Mesenchymal stem cell (in vitro differentiated cells and primary cell): ENCODE results near the gene TRAPPC2L.

Experiments
- DNase-seq: peaks from one replicate; pipeline ENCODE4 v3.0.0-alpha.2; 2013
- H2AFZ ChIP-seq: one replicate; pipeline ENCODE4 v1.6.1; 2013; ENCODE audit warnings: low read depth, mild to moderate bottlenecking, control low read depth, inconsistent platforms, low read length, moderate library complexity
- H2AK5ac ChIP-seq: 2 replicates; pipeline ENCODE4 v1.6.1; 2013; ENCODE audit warnings: low read length, moderate library complexity, mild to moderate bottlenecking, inconsistent platforms; ENCODE audit not compliant: severe bottlenecking
- H2BK120ac ChIP-seq: one replicate; pipeline ENCODE4 v1.6.1; 2013; ENCODE audit warnings: low read depth, mild to moderate bottlenecking, inconsistent platforms, low read length, moderate library complexity
- H2BK12ac ChIP-seq, 2 experiments: one replicate each; pipeline ENCODE4 v1.6.1; 2013; ENCODE audit warnings: inconsistent platforms in 2 of 2, low read length in 2 of 2, mild to moderate bottlenecking in 2 of 2, moderate library complexity in 2 of 2, control low read depth in 1 of 2
- H2BK15ac ChIP-seq: one replicate; pipeline ENCODE4 v1.6.1; 2013; ENCODE audit warnings: mild to moderate bottlenecking, low read depth, inconsistent platforms; ENCODE audit not compliant: poor library complexity, severe bottlenecking
- H2BK5ac ChIP-seq: 2 replicates; pipeline ENCODE4 v1.6.1; 2013; ENCODE audit warnings: low read depth, mild to moderate bottlenecking, low read length, control low read depth, inconsistent platforms; ENCODE audit not compliant: poor library complexity, severe bottlenecking
- H3K14ac ChIP-seq, 2 experiments: one replicate each; pipeline ENCODE4 v1.6.1; 2013; ENCODE audit warnings: inconsistent platforms in 2 of 2, low read length in 2 of 2, control low read depth in 1 of 2, mild to moderate bottlenecking in 1 of 2, moderate library complexity in 1 of 2
- H3K18ac ChIP-seq, 2 experiments: one replicate each; pipeline ENCODE4 v1.6.1; 2013; ENCODE audit warnings: inconsistent platforms in 2 of 2, low read length in 2 of 2, control low read depth in 1 of 2, low read depth in 1 of 2, mild to moderate bottlenecking in 1 of 2
- H3K23ac ChIP-seq, 2 experiments: one replicate each; pipeline ENCODE4 v1.6.1; 2013; ENCODE audit warnings: inconsistent platforms in 2 of 2, low read length in 2 of 2, mild to moderate bottlenecking in 2 of 2, moderate library complexity in 2 of 2, control low read depth in 1 of 2
- H3K27ac ChIP-seq: 2 replicates; pipeline ENCODE4 v1.5.1; 2013; ENCODE audit warnings: mild to moderate bottlenecking, moderate library complexity, low read length, control low read depth, inconsistent platforms; ENCODE audit not compliant: poor library complexity, severe bottlenecking
- H3K27me3 ChIP-seq, 2 experiments: 2 replicates each; pipeline versions ENCODE4 v1.6.1 to v1.7.0; 2013; ENCODE audit warnings: low read length in 2 of 2, mild to moderate bottlenecking in 2 of 2, moderate library complexity in 2 of 2, control low read depth in 1 of 2, inconsistent platforms in 1 of 2; ENCODE audit not compliant: control insufficient read depth in 1 of 2, insufficient read depth in 1 of 2
- H3K36me3 ChIP-seq, 2 experiments: 2 replicates each; pipeline versions ENCODE4 v1.6.1 to v1.7.0; 2013; ENCODE audit warnings: low read length in 2 of 2, control low read depth in 1 of 2, inconsistent platforms in 1 of 2, low read depth in 1 of 2, mild to moderate bottlenecking in 1 of 2; ENCODE audit not compliant: insufficient read depth in 2 of 2, control insufficient read depth in 1 of 2
- H3K4ac ChIP-seq, 2 experiments: one replicate each; pipeline ENCODE4 v1.6.1; 2013; ENCODE audit warnings: inconsistent platforms in 2 of 2, low read length in 2 of 2, mild to moderate bottlenecking in 2 of 2, moderate library complexity in 2 of 2, control low read depth in 1 of 2, low read depth in 1 of 2
- H3K4me1 ChIP-seq: 2 replicates; pipeline ENCODE4 v1.6.1; 2013; ENCODE audit warnings: low read depth, low read length, control low read depth; ENCODE audit not compliant: control insufficient read depth, insufficient read depth
- H3K4me2 ChIP-seq: 2 replicates; pipeline ENCODE4 v1.6.1; 2013; ENCODE audit warnings: low read length, mild to moderate bottlenecking, inconsistent platforms; ENCODE audit not compliant: poor library complexity, severe bottlenecking
- H3K4me3 ChIP-seq, 2 experiments: 2 replicates each; pipeline versions ENCODE4 v1.5.1 to v1.7.0; 2013; ENCODE audit warnings: low read length in 2 of 2, mild to moderate bottlenecking in 2 of 2, control low read depth in 1 of 2, low read depth in 1 of 2; ENCODE audit not compliant: insufficient read depth in 1 of 2
- H3K79me1 ChIP-seq: replicated peaks from 2 replicates; pipeline ENCODE4 v1.6.1; 2013; ENCODE audit warnings: mild to moderate bottlenecking, control low read depth, low read length, inconsistent platforms; ENCODE audit not compliant: poor library complexity, severe bottlenecking
- H3K9ac ChIP-seq: 2 replicates; pipeline ENCODE4 v1.7.0; 2013; ENCODE audit warnings: mild to moderate bottlenecking, low read length, moderate library complexity
- H3K9me3 ChIP-seq: 2 replicates; pipeline ENCODE4 v1.7.0; 2013; ENCODE audit warnings: mild to moderate bottlenecking, low read length; ENCODE audit not compliant: control insufficient read depth
- H4K8ac ChIP-seq: one replicate; pipeline ENCODE4 v1.6.1; 2013; ENCODE audit warnings: inconsistent platforms, mild to moderate bottlenecking, low read length, moderate library complexity
- H4K91ac ChIP-seq: one replicate; pipeline ENCODE4 v1.6.1; 2013; ENCODE audit warnings: mild to moderate bottlenecking, low read length, inconsistent platforms
- WGBS: methylation state at CpG from one replicate; pipeline ENCODE4 v1.1.7; 2013; ENCODE audit warnings: mixed read lengths; 5-methylcytosine and 5-hydroxymethylcytosine counted together

TRAPPC2L gene

GRCh38 chr16:88856122-88856827, 652 bp upstream of the TRAPPC2L start:
- H3K4ac ChIP-seq, result peak overlapping the region in 1 of 2 experiments; percentile 54
- no peak overlapping the region for H3K27ac ChIP-seq
- H2AK5ac ChIP-seq, result no peak overlapping the region
- no peak overlapping the region for H2BK5ac ChIP-seq
- H3K4me3 ChIP-seq, result peak overlapping the region; percentile 84 to 89
- H3K27me3 ChIP-seq, result no peaks in the 10 kb centered on the region
- H4K91ac ChIP-seq, result peak overlapping the region; percentile 71
- H3K23ac ChIP-seq, result peak overlapping the region in 1 of 2 experiments; percentile 79
- peak overlapping the region; percentile 84 for H3K9ac ChIP-seq
- peak overlapping the region; percentile 63 for H2BK15ac ChIP-seq
- peak overlapping the region in 1 of 2 experiments; percentile 96 for H3K14ac ChIP-seq
- H3K4me2 ChIP-seq, result peak overlapping the region; percentile 58
- WGBS, result 16% methylated on average over 14 of the region's 53 CpGs
- no peak overlapping the region for H4K8ac ChIP-seq
- peaks cover 50% of the 10 kb centered on the region for H3K79me1 ChIP-seq
- H3K9me3 ChIP-seq, result no peaks in the 10 kb centered on the region
- no peak overlapping the region for H2BK120ac ChIP-seq
- H3K18ac ChIP-seq, result peak overlapping the region; percentile 49 to 89
- H2BK12ac ChIP-seq, result no peak overlapping the region
- H3K36me3 ChIP-seq, result peaks cover 30 to 49% of the 10 kb centered on the region in 2 experiments
- H2AFZ ChIP-seq, result peak overlapping the region; percentile 66
- no peak for DNase-seq
- H3K4me1 ChIP-seq, result peaks cover 20% of the 10 kb centered on the region

- no peak overlapping the region for H3K23ac ChIP-seq
- H2AFZ ChIP-seq, result peak overlapping the region; percentile 33
- H4K8ac ChIP-seq, result peak overlapping the region; percentile 88
- H3K79me1 ChIP-seq, result peaks cover 46% of the 10 kb centered on the region
- H3K4ac ChIP-seq, result peak overlapping the region in 1 of 2 experiments; percentile 32
- H2AK5ac ChIP-seq, result no peak overlapping the region
- 21% methylated on average over 12 of the region's 12 CpGs for WGBS
- no peak overlapping the region for H2BK120ac ChIP-seq
- H3K4me3 ChIP-seq, result peak overlapping the region; percentile 86 to 97
- H3K36me3 ChIP-seq, result peaks cover 45 to 58% of the 10 kb centered on the region in 2 experiments
- H3K27me3 ChIP-seq, result no peaks in the 10 kb centered on the region
- H4K91ac ChIP-seq, result no peak overlapping the region
- peak overlapping the region; percentile 93 for H3K9ac ChIP-seq
- H3K18ac ChIP-seq, result peak overlapping the region in 1 of 2 experiments; percentile 79
- H3K14ac ChIP-seq, result no peak overlapping the region
- peak; percentile 84 for DNase-seq
- peak overlapping the region; percentile 74 for H3K27ac ChIP-seq
- H3K9me3 ChIP-seq, result no peaks in the 10 kb centered on the region
- peak overlapping the region; percentile 89 for H3K4me2 ChIP-seq
- no peak overlapping the region for H2BK5ac ChIP-seq
- H2BK15ac ChIP-seq, result no peak overlapping the region
- H3K4me1 ChIP-seq, result peaks cover 20% of the 10 kb centered on the region
- H2BK12ac ChIP-seq, result no peak overlapping the region
These were observed 907 bp downstream of the TRAPPC2L start for GRCh38 chr16:88857728-88858339.

- no peak overlapping the region for H3K4me2 ChIP-seq
- H2BK5ac ChIP-seq, result no peak overlapping the region
- peaks cover 17% of the 10 kb centered on the region for H3K4me1 ChIP-seq
- no peak overlapping the region for H2BK15ac ChIP-seq
- H3K23ac ChIP-seq, result no peak overlapping the region
- no peaks in the 10 kb centered on the region for H3K9me3 ChIP-seq
- no peak overlapping the region for H2BK120ac ChIP-seq
- peaks cover 33% of the 10 kb centered on the region for H3K79me1 ChIP-seq
- WGBS, result 96% methylated on average over 20 of the region's 20 CpGs
- no peak overlapping the region for H4K8ac ChIP-seq
- no peak overlapping the region for H3K4me3 ChIP-seq
- no peak overlapping the region for H3K4ac ChIP-seq
- no peak overlapping the region for H2BK12ac ChIP-seq
- no peak overlapping the region for H3K27ac ChIP-seq
- H3K27me3 ChIP-seq, result no peaks in the 10 kb centered on the region
- no peak overlapping the region for H2AK5ac ChIP-seq
- no peak overlapping the region for H3K14ac ChIP-seq
- no peak overlapping the region for H3K18ac ChIP-seq
- H3K9ac ChIP-seq, result no peak overlapping the region
- no peak overlapping the region for H2AFZ ChIP-seq
- H3K36me3 ChIP-seq, result peaks cover 48 to 51% of the 10 kb centered on the region in 2 experiments
- no peak overlapping the region for H4K91ac ChIP-seq
- DNase-seq, result no peak
These were observed 2.6 kb downstream of the TRAPPC2L start for GRCh38 chr16:88859381-88860091.

- Histone ChIP-seq H3K9ac (no peak overlapping the region), H3K4ac (no peak overlapping the region), H3K27ac (no peak overlapping the region), H2BK12ac (no peak overlapping the region), H2BK120ac (no peak overlapping the region), H3K4me3 (no peak overlapping the region), H3K14ac (no peak overlapping the region), H3K23ac (no peak overlapping the region), H3K36me3 (peaks cover 40 to 51% of the 10 kb centered on the region in 2 experiments), H2BK5ac (no peak overlapping the region), H2AFZ (no peak overlapping the region), H3K18ac (no peak overlapping the region), H4K91ac (no peak overlapping the region), H2AK5ac (no peak overlapping the region), H3K79me1 (peaks cover 25% of the 10 kb centered on the region), H2BK15ac (no peak overlapping the region), H3K4me1 (peaks cover 6% of the 10 kb centered on the region), H4K8ac (no peak overlapping the region), H3K27me3 (peaks cover 0 to 12% of the 10 kb centered on the region in 2 experiments), H3K9me3 (no peaks in the 10 kb centered on the region), H3K4me2 (no peak overlapping the region)
- WGBS, result 95% methylated on average over 19 of the region's 19 CpGs
- DNase-seq, result no peak
These were observed 4.4 kb downstream of the TRAPPC2L start for GRCh38 chr16:88861359-88861758.
